K562 (cell line): ENCODE results near the gene CCL27. TPM values are rescaled to one million over a fixed set of nuclear protein-coding genes. Genes with fewer than 3 reads are reported as not detected.

ENCODE experiments used
- CCNT2 ChIP-seq: IDR thresholded peaks from 2 replicates; pipeline ENCODE4 v1.6.1; 2011; ENCODE audit warnings: borderline replicate concordance, low read depth, mild to moderate bottlenecking, moderate library complexity, mixed read lengths, low read length; ENCODE audit not compliant: insufficient read length; ENCODE audit errors: extremely low read depth
- CTBP1 ChIP-seq: fragments of 450-650 bp; IDR thresholded peaks from 2 replicates; pipeline ENCODE4 v1.6.1; 2016; ENCODE audit warnings: borderline replicate concordance
- ETV5 ChIP-seq: sonication (generic); formaldehyde crosslinking; IDR thresholded peaks from 2 replicates; pipeline ENCODE4 v1.4.0; 2020; ENCODE audit warnings: low read depth, mild to moderate bottlenecking, missing genetic modification reagents
- EZH2 ChIP-seq: IDR thresholded peaks from 2 replicates; pipeline ENCODE4 v1.6.1; 2012; ENCODE audit warnings: low read depth, mild to moderate bottlenecking, inconsistent platforms, low read length, borderline replicate concordance
- GABPB1 ChIP-seq: sonication (generic); formaldehyde crosslinking; IDR thresholded peaks from 2 replicates; pipeline ENCODE4 v1.8.0; 2022; ENCODE audit warnings: mild to moderate bottlenecking, missing genetic modification reagents
- HNRNPH1 ChIP-seq: fragments of 200-400 bp; formaldehyde crosslinking; optimal IDR thresholded peaks from 2 replicates; pipeline ENCODE3; 2017; ENCODE audit warnings: low read depth, mild to moderate bottlenecking, low read length, moderate library complexity
- PHF20 ChIP-seq: fragments of 450-650 bp; IDR thresholded peaks from 2 replicates; pipeline ENCODE4 v1.6.1; 2018; ENCODE audit not compliant: partially characterized antibody
- PHF8 ChIP-seq: fragments of 200-600 bp; sonication (generic); IDR thresholded peaks from 2 replicates; pipeline ENCODE4 v1.6.1; 2012; ENCODE audit warnings: mixed run types, mild to moderate bottlenecking, inconsistent platforms, low read length, moderate library complexity, borderline replicate concordance
- PML ChIP-seq: IDR thresholded peaks from 2 replicates; pipeline ENCODE4 v1.6.1; 2012; ENCODE audit warnings: low read length, inconsistent platforms
- RNF2 ChIP-seq: sonication (generic); IDR thresholded peaks from 2 replicates; pipeline ENCODE4 v1.6.1; 2016
- RUNX1 ChIP-seq: sonication (generic); IDR thresholded peaks from 2 replicates; pipeline ENCODE4 v1.6.1; 2016; ENCODE audit warnings: antibody characterized with exemption, low read depth
- TBP ChIP-seq: optimal IDR thresholded peaks from 2 replicates; pipeline ENCODE3; 2011; ENCODE audit warnings: low read depth, low read length, improper control_type of control experiment
- ZNF174 ChIP-seq: fragments of 250-450 bp; sonication (Bioruptor Pico); IDR thresholded peaks from 2 replicates; pipeline ENCODE4 v1.4.0; 2020; ENCODE audit warnings: mild to moderate bottlenecking
- ZNF316 ChIP-seq: fragments of 450-650 bp; IDR thresholded peaks from 2 replicates; pipeline ENCODE4 v1.6.1; 2016
- ZNF507 ChIP-seq: conservative IDR thresholded peaks from 2 replicates; pipeline ENCODE4 v1.6.1; 2017; ENCODE audit warnings: missing genetic modification characterization, missing compliant biosample characterization
- polyA plus RNA-seq, 8 experiments: library from polyadenylated mRNA; depleted of rRNA in 4 of 8; stranded (reverse) in 5 of 8; unstranded in 3 of 8; fragments of >200 nt; fragmentation: Nextera tagmentation in 2 of 8; fragmentation: Illumina TruSeq in 1 of 8; extraction: Ambion mirVana in 2 of 8; extraction: Trizol in 1 of 8; gene quantifications; 2 replicates each; pipeline versions ENCODE4 v1.2.1 to v1.2.3, GENCODE V29; 2011 to 2014; ENCODE audit warnings: inconsistent platforms in 1 of 8, missing spikeins in 1 of 8
- total RNA-seq, 7 experiments: library from RNA; depleted of rRNA in 6 of 7; stranded (reverse); fragments of >200 nt in 6 of 7; fragmentation: Illumina TruSeq in 2 of 7; extraction: Trizol in 2 of 7; gene quantifications; 2 replicates each; pipeline versions ENCODE4 v1.2.1 to v1.2.3, GENCODE V29; 2011 to 2021; ENCODE audit warnings: low replicate concordance in 1 of 7
- TF ChIP-seq, protein P1 (sequence below): fragments of 450-650 bp; IDR thresholded peaks from 2 replicates; pipeline ENCODE4 v1.6.1; 2017; ENCODE audit warnings: antibody characterized with exemption, mild to moderate bottlenecking
- TF ChIP-seq, protein P2 (sequence below): sonication (generic); formaldehyde crosslinking; IDR thresholded peaks from 2 replicates; pipeline ENCODE4 v1.9.0; 2022; ENCODE audit warnings: mild to moderate bottlenecking, missing genetic modification reagents
- TF ChIP-seq, protein P3 (sequence below): fragments of 450-650 bp; IDR thresholded peaks from 2 replicates; pipeline ENCODE4 v1.7.1; 2018; ENCODE audit warnings: mild to moderate bottlenecking, low read depth; ENCODE audit not compliant: partially characterized antibody
- TF ChIP-seq, protein P4 (sequence below): fragments of 250-450 bp; sonication (Bioruptor Pico); IDR thresholded peaks from 2 replicates; pipeline ENCODE4 v1.9.0; 2021; ENCODE audit warnings: mild to moderate bottlenecking, inconsistent platforms

Gene CCL27
- total and polyA plus RNA-seq, 9 of the 15 experiments (the other 6 are each of a cell fraction or from before 2014, with no cell fraction given): 0.10 to 0.53 (median 0.27) TPM; not detected in 5

DNA sequence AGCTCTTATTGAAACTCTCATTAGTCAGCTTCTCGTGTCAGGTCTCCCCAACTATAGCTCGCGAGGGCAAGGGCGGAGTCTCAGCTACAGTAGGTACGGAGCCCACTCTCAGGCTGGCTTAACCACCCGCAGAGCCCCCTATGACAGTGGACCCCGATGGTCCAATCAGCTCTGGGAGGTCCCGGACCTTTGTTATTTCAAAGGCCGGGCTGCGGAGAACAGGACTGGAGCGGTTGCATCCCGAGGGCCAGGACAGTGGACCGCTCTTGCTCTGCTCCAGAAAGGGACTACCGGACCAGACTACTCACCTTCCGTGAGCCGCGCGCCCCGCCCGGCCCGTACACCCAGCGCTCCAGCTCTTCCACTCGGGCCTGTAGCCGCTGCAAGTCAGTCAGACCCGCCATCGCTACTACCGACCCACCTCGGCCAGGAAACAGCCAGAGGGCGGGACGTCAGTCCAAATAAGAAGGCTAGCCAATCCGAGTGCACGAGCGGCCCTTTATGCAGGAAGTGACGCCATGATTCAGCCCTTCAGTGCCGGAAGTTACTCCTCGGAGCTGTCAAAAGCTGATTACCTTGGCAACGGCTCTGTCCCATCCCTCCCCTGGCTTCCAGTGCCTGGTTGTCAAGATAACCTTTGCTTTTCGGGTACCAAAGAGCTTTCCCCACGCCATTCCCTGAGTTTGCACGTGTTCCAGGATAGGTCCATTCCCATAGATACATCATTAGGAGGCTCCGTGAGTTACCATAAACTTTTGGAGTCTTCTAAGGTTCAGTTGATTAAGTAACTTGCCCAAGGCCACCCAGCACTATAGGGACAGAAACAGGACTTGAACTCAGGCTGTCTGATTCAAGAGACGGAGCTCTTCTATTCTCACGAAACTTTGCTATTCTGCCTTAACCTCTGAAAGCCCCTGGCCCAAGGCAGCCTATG, 42.1 kb downstream of the CCL27 start, which contains the start of gene DCTN3 (continued):
- TF ChIP-seq PHF8 (peak; percentile 78; the same call in 1 of the 2 replicates), RUNX1 (no peak), EZH2 (no peak), ZNF316 (no peak), TBP (peak; percentile 34), PHF20 (peak; percentile 84), ETV5 (CRISPR knock-in tag) (no peak), RNF2 (no peak), GABPB1 (CRISPR knock-in tag) (peak; percentile 90), HNRNPH1 (no peak), PML (no peak), CCNT2 (no peak), ZNF507 (tag) (no peak), ZNF174 (CRISPR knock-in tag) (no peak), CTBP1 (peak; percentile 47; the same call in 1 of the 2 replicates)
- TF ChIP-seq, protein P1, sequence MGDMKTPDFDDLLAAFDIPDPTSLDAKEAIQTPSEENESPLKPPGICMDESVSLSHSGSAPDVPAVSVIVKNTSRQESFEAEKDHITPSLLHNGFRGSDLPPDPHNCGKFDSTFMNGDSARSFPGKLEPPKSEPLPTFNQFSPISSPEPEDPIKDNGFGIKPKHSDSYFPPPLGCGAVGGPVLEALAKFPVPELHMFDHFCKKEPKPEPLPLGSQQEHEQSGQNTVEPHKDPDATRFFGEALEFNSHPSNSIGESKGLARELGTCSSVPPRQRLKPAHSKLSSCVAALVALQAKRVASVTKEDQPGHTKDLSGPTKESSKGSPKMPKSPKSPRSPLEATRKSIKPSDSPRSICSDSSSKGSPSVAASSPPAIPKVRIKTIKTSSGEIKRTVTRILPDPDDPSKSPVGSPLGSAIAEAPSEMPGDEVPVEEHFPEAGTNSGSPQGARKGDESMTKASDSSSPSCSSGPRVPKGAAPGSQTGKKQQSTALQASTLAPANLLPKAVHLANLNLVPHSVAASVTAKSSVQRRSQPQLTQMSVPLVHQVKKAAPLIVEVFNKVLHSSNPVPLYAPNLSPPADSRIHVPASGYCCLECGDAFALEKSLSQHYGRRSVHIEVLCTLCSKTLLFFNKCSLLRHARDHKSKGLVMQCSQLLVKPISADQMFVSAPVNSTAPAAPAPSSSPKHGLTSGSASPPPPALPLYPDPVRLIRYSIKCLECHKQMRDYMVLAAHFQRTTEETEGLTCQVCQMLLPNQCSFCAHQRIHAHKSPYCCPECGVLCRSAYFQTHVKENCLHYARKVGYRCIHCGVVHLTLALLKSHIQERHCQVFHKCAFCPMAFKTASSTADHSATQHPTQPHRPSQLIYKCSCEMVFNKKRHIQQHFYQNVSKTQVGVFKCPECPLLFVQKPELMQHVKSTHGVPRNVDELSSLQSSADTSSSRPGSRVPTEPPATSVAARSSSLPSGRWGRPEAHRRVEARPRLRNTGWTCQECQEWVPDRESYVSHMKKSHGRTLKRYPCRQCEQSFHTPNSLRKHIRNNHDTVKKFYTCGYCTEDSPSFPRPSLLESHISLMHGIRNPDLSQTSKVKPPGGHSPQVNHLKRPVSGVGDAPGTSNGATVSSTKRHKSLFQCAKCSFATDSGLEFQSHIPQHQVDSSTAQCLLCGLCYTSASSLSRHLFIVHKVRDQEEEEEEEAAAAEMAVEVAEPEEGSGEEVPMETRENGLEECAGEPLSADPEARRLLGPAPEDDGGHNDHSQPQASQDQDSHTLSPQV: no peak
- TF ChIP-seq, protein P2, sequence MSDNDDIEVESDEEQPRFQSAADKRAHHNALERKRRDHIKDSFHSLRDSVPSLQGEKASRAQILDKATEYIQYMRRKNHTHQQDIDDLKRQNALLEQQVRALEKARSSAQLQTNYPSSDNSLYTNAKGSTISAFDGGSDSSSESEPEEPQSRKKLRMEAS: peak; percentile 38; the same call in 1 of the 2 replicates
- TF ChIP-seq, protein P3, sequence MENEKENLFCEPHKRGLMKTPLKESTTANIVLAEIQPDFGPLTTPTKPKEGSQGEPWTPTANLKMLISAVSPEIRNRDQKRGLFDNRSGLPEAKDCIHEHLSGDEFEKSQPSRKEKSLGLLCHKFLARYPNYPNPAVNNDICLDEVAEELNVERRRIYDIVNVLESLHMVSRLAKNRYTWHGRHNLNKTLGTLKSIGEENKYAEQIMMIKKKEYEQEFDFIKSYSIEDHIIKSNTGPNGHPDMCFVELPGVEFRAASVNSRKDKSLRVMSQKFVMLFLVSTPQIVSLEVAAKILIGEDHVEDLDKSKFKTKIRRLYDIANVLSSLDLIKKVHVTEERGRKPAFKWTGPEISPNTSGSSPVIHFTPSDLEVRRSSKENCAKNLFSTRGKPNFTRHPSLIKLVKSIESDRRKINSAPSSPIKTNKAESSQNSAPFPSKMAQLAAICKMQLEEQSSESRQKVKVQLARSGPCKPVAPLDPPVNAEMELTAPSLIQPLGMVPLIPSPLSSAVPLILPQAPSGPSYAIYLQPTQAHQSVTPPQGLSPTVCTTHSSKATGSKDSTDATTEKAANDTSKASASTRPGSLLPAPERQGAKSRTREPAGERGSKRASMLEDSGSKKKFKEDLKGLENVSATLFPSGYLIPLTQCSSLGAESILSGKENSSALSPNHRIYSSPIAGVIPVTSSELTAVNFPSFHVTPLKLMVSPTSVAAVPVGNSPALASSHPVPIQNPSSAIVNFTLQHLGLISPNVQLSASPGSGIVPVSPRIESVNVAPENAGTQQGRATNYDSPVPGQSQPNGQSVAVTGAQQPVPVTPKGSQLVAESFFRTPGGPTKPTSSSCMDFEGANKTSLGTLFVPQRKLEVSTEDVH: peak; percentile 31
- TF ChIP-seq, protein P4, sequence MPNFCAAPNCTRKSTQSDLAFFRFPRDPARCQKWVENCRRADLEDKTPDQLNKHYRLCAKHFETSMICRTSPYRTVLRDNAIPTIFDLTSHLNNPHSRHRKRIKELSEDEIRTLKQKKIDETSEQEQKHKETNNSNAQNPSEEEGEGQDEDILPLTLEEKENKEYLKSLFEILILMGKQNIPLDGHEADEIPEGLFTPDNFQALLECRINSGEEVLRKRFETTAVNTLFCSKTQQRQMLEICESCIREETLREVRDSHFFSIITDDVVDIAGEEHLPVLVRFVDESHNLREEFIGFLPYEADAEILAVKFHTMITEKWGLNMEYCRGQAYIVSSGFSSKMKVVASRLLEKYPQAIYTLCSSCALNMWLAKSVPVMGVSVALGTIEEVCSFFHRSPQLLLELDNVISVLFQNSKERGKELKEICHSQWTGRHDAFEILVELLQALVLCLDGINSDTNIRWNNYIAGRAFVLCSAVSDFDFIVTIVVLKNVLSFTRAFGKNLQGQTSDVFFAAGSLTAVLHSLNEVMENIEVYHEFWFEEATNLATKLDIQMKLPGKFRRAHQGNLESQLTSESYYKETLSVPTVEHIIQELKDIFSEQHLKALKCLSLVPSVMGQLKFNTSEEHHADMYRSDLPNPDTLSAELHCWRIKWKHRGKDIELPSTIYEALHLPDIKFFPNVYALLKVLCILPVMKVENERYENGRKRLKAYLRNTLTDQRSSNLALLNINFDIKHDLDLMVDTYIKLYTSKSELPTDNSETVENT (CRISPR knock-in tag): no peak
